PC-9 (cell line): ENCODE data around the gene OR2M2. TPM values are rescaled to one million over a fixed set of nuclear protein-coding genes. Genes with fewer than 3 reads are reported as not detected.

ENCODE experiments used
- BruUV-seq: library from RNA; stranded (reverse); fragments of 400-500 nt; replicated peaks from 2 replicates; lab custom pipeline; 2021; lab: Mats Ljungman, UMichigan
- CTCF ChIA-PET: fragments of 300-600 bp; sonication (Branson Sonifier 250); formaldehyde crosslinking; loops from one replicate; lab custom pipeline; 2022; ENCODE audit warnings: antibody characterized with exemption; lab: Charles Lee
- POLR2A ChIA-PET: fragments of 300-600 bp; sonication (Branson Sonifier 250); formaldehyde crosslinking; loops from one replicate; lab custom pipeline; 2022; ENCODE audit warnings: antibody characterized with exemption; ENCODE audit not compliant: unreplicated experiment; lab: Charles Lee
- DNase-seq, 2 experiments: peaks; one replicate each; pipeline versions ENCODE4 v3.0.0 to v3.0.0-alpha.2; 2015 to 2022; ENCODE audit warnings: mixed read lengths in 1 of 2
- H2AFZ ChIP-seq: fragments of 200-600 bp; sonication (generic); 2 replicates; pipeline ENCODE4 v1.8.1; 2017; ENCODE audit warnings: antibody characterized with exemption
- H3F3A ChIP-seq: fragments of 200-600 bp; sonication (generic); 2 replicates; pipeline ENCODE4 v1.8.1; 2017; ENCODE audit warnings: antibody characterized with exemption, mild to moderate bottlenecking, low read depth; ENCODE audit not compliant: insufficient read depth
- H3K27ac ChIP-seq: fragments of 200-600 bp; sonication (generic); 2 replicates; pipeline ENCODE4 v1.6.1; 2016; ENCODE audit warnings: mixed run types
- H3K27me3 ChIP-seq: fragments of 200-600 bp; sonication (generic); 2 replicates; pipeline ENCODE4 v1.6.1; 2016; ENCODE audit warnings: low read depth, mixed run types; ENCODE audit not compliant: insufficient read depth
- H3K36me3 ChIP-seq: fragments of 200-600 bp; sonication (generic); 2 replicates; pipeline ENCODE4 v1.6.1; 2016; ENCODE audit warnings: low read depth, mixed run types
- H3K4me1 ChIP-seq: fragments of 200-600 bp; sonication (generic); replicated peaks from 2 replicates; pipeline ENCODE4 v1.6.1; 2016; ENCODE audit warnings: mixed run types; ENCODE audit not compliant: insufficient read depth
- H3K4me2 ChIP-seq: fragments of 200-600 bp; sonication (generic); 2 replicates; pipeline ENCODE4 v1.6.1; 2017; ENCODE audit warnings: mixed run types
- H3K4me3 ChIP-seq: fragments of 200-600 bp; sonication (generic); 2 replicates; pipeline ENCODE4 v1.6.1; 2016; ENCODE audit warnings: mixed run types
- H3K79me2 ChIP-seq: fragments of 200-600 bp; sonication (generic); 2 replicates; pipeline ENCODE4 v1.6.1; 2017; ENCODE audit warnings: low read depth, mixed run types
- H3K9me2 ChIP-seq: fragments of 200-600 bp; sonication (generic); 2 replicates; pipeline ENCODE4 v1.8.1; 2017; ENCODE audit warnings: mild to moderate bottlenecking; ENCODE audit not compliant: insufficient read depth
- H3K9me3 ChIP-seq: fragments of 200-600 bp; sonication (generic); 2 replicates; pipeline ENCODE4 v1.8.1; 2016; ENCODE audit warnings: low read depth; ENCODE audit not compliant: insufficient read depth
- H4K20me1 ChIP-seq: fragments of 200-600 bp; sonication (generic); 2 replicates; pipeline ENCODE4 v1.8.1; 2017; ENCODE audit not compliant: insufficient read depth
- CTCF ChIP-seq: fragments of 200-600 bp; sonication (generic); conservative IDR thresholded peaks from 2 replicates; pipeline ENCODE4 v1.6.1; 2017; ENCODE audit warnings: mixed run types, antibody characterized with exemption, mild to moderate bottlenecking, moderate library complexity
- EZH2 ChIP-seq: fragments of 200-600 bp; sonication (generic); IDR thresholded peaks from 2 replicates; pipeline ENCODE4 v1.8.0; 2017; ENCODE audit warnings: antibody characterized with exemption, low read depth
- intact Hi-C: fragments of 100-400 bp; cut with micrococcal nuclease; formaldehyde crosslinking; loops from one replicate; pipeline ENCODE4 v1.10.0; 2022; ENCODE audit not compliant: unreplicated experiment
- total RNA-seq: library from RNA; stranded (reverse); gene quantifications from 2 replicates; pipeline ENCODE4 v1.2.3, GENCODE V29; 2021

OR2M2 gene
- total RNA-seq, 1 experiment from 2014 or later: not detected

GRCh38 chr1:248196965-248197364, 22.3 kb downstream of the OR2M2 start, which contains the start of gene OR2M3:
OR2M3 (plus strand) TSS chr1:248197265; CDS start chr1:248203068, 5,803 bp downstream.
- no TSS peak for BruUV-seq
- Histone ChIP-seq H3K4me2 (no peak within 1 kb of the TSS), H3K27ac (no peak within 1 kb of the TSS), H3K9me2 (no peaks in the 10 kb centered on the region), H3K9me3 (no peaks in the 10 kb centered on the region), H3K36me3 (no peaks in the 10 kb centered on the region), H3K4me1 (no peaks in the 10 kb centered on the region), H3F3A (no peaks in the 10 kb centered on the region), H4K20me1 (no peaks in the 10 kb centered on the region), H2AFZ (no peak within 1 kb of the TSS), H3K4me3 (no peak within 1 kb of the TSS), H3K79me2 (no peaks in the 10 kb centered on the region), H3K27me3 (no peaks in the 10 kb centered on the region)
- no peak for DNase-seq
- POLR2A ChIA-PET: no interaction called here
- CTCF ChIA-PET: no interaction called here
- TF ChIP-seq EZH2 (no peak), CTCF (no peak)
- intact Hi-C loops: no loop called here

- Histone ChIP-seq H3K36me3 (no peaks in the 10 kb centered on the region), H3K9me3 (no peaks in the 10 kb centered on the region)
- POLR2A ChIA-PET: no interaction called here
Measured at GRCh38 chr1:248215880-248216279, 41.3 kb downstream of the OR2M2 start.

GRCh38 chr1:248225537-248225936, 50.9 kb downstream of the OR2M2 start:
- Histone ChIP-seq H3K27ac (no peak overlapping the region), H3K27me3 (no peaks in the 10 kb centered on the region), H3K4me2 (no peak overlapping the region), H4K20me1 (no peaks in the 10 kb centered on the region), H3K9me2 (no peaks in the 10 kb centered on the region), H3K79me2 (no peaks in the 10 kb centered on the region), H3K4me3 (no peak overlapping the region), H2AFZ (no peak overlapping the region), H3F3A (no peaks in the 10 kb centered on the region), H3K36me3 (no peaks in the 10 kb centered on the region), H3K4me1 (no peaks in the 10 kb centered on the region), H3K9me3 (no peaks in the 10 kb centered on the region)
- CTCF ChIA-PET: no interaction called here
- intact Hi-C loops: no loop called here
- no peak for TF ChIP-seq CTCF
- no peak for TF ChIP-seq EZH2
- DNase-seq: no peak
- no TSS peak for BruUV-seq
- POLR2A ChIA-PET: no interaction called here

More at GRCh38 chr1:248215880-248216279, 41.3 kb downstream of the OR2M2 start:
- no peak for TF ChIP-seq EZH2
- TF ChIP-seq CTCF: no peak
- no peak overlapping the region for H2AFZ ChIP-seq
- H3F3A ChIP-seq: no peaks in the 10 kb centered on the region
- DNase-seq: no peak
- no peak overlapping the region for H3K27ac ChIP-seq
- no peak overlapping the region for H3K4me2 ChIP-seq
- H3K4me3 ChIP-seq: no peak overlapping the region
- H3K79me2 ChIP-seq: no peaks in the 10 kb centered on the region
- CTCF ChIA-PET: no interaction called here
- intact Hi-C loops: no loop called here
- no peaks in the 10 kb centered on the region for H3K9me2 ChIP-seq
- no peaks in the 10 kb centered on the region for H3K4me1 ChIP-seq
- H4K20me1 ChIP-seq: no peaks in the 10 kb centered on the region
- BruUV-seq: no TSS peak
- H3K27me3 ChIP-seq: no peaks in the 10 kb centered on the region
